Keratinocyte (primary cell): ENCODE results near the gene AXIN1. TPM values are rescaled to one million over a fixed set of nuclear protein-coding genes. Genes with fewer than 3 reads are reported as not detected.

Experiments used
- DNase-seq: peaks from one replicate; pipeline ENCODE4 v3.0.0-alpha.2; 2011; ENCODE audit warnings: low read depth, missing footprints, low spot score
- FAIRE-seq: peaks from 2 replicates; lab custom pipeline; 2011; peaks lifted over from hg19 to GRCh38; lab: Jason Lieb, UNC
- H2AFZ ChIP-seq: 2 replicates; pipeline ENCODE4 v1.6.0; 2012; ENCODE audit warnings: low read length, control low read depth, inconsistent platforms; ENCODE audit not compliant: control insufficient read depth
- H3K27ac ChIP-seq: 2 replicates; pipeline ENCODE4 v1.5.1; 2011; ENCODE audit warnings: low read length; ENCODE audit not compliant: control insufficient read depth, insufficient read depth
- H3K27me3 ChIP-seq: 3 replicates; pipeline ENCODE4 v1.6.0; 2011; ENCODE audit warnings: low read length; ENCODE audit not compliant: control insufficient read depth, insufficient read depth; ENCODE audit errors: extremely low read depth
- H3K36me3 ChIP-seq, 2 experiments: 2 replicates in 1 of 2; 3 replicates in 1 of 2; pipeline ENCODE4 v1.5.1; 2011; ENCODE audit warnings: low read length in 2 of 2, mild to moderate bottlenecking in 1 of 2; ENCODE audit not compliant: control insufficient read depth in 2 of 2, insufficient read depth in 2 of 2; ENCODE audit errors: extremely low read depth in 1 of 2
- H3K4me1 ChIP-seq: 3 replicates; pipeline ENCODE4 v1.5.1; 2011; ENCODE audit warnings: low read length; ENCODE audit not compliant: control insufficient read depth, insufficient read depth; ENCODE audit errors: extremely low read depth
- H3K4me2 ChIP-seq: 3 replicates; pipeline ENCODE4 v1.6.0; 2011; ENCODE audit warnings: low read depth, low read length; ENCODE audit not compliant: control insufficient read depth, insufficient read depth; ENCODE audit errors: extremely low read depth
- H3K4me3 ChIP-seq, 3 experiments: fragments of 200-600 bp in 1 of 3; sonication (generic) in 1 of 3; 2 replicates in 2 of 3; 3 replicates in 1 of 3; pipeline ENCODE4 v1.5.1; 2011 to 2016; ENCODE audit warnings: low read length in 3 of 3, mild to moderate bottlenecking in 3 of 3, control low read depth in 2 of 3, inconsistent platforms in 1 of 3, low read depth in 1 of 3, mixed read lengths in 1 of 3, mixed run types in 1 of 3, moderate library complexity in 1 of 3; ENCODE audit not compliant: control insufficient read depth in 2 of 3, insufficient read depth in 2 of 3; ENCODE audit errors: extremely low read depth in 1 of 3
- H3K79me2 ChIP-seq: 2 replicates; pipeline ENCODE4 v1.6.0; 2012; ENCODE audit warnings: low read length; ENCODE audit not compliant: control insufficient read depth, insufficient read depth
- H3K9ac ChIP-seq: 3 replicates; pipeline ENCODE4 v1.6.0; 2011; ENCODE audit warnings: low read length; ENCODE audit not compliant: control insufficient read depth, insufficient read depth; ENCODE audit errors: extremely low read depth
- H3K9me1 ChIP-seq: 3 replicates; pipeline ENCODE4 v1.6.0; 2011; ENCODE audit warnings: low read length; ENCODE audit not compliant: control insufficient read depth, insufficient read depth; ENCODE audit errors: extremely low read depth
- H3K9me3 ChIP-seq: 2 replicates; pipeline ENCODE4 v1.5.1; 2012; ENCODE audit warnings: low read depth, low read length; ENCODE audit not compliant: control insufficient read depth
- H4K20me1 ChIP-seq: 3 replicates; pipeline ENCODE4 v1.6.0; 2011; ENCODE audit warnings: low read length; ENCODE audit not compliant: control insufficient read depth, insufficient read depth; ENCODE audit errors: extremely low read depth
- CTCF ChIP-seq, 3 experiments: IDR thresholded peaks in 1 of 3; conservative IDR thresholded peaks in 1 of 3; optimal IDR thresholded peaks in 1 of 3; 2 replicates in 2 of 3; 3 replicates in 1 of 3; pipeline versions ENCODE3 to v1.5.1; 2011; ENCODE audit warnings: low read length in 3 of 3, mild to moderate bottlenecking in 3 of 3, moderate library complexity in 2 of 3, control low read depth in 1 of 3, inconsistent platforms in 1 of 3; ENCODE audit not compliant: insufficient read depth in 2 of 3; ENCODE audit errors: extremely low read depth in 1 of 3
- EZH2 ChIP-seq: IDR thresholded peaks from one replicate; pipeline ENCODE4 v1.6.1; 2012; ENCODE audit warnings: inconsistent platforms, mild to moderate bottlenecking, low read length, moderate library complexity
- dilution Hi-C: fragments of 300-500 bp; cut with MboI; formaldehyde crosslinking; loops from one replicate; pipeline ENCODE4 v1.7.0; 2020; ENCODE audit warnings: low sequenced_read_pairs; ENCODE audit not compliant: extremely low pct_ligation_motif_present
- polyA plus RNA-seq, 5 experiments: library from polyadenylated mRNA; depleted of rRNA in 3 of 5; stranded (reverse) in 3 of 5; stranded (forward) in 1 of 5; unstranded in 1 of 5; fragments of >200 nt; gene quantifications; 1 replicate in 1 of 5; 2 replicates in 3 of 5; 3 replicates in 1 of 5; pipeline versions ENCODE4 v1.2.1 to v1.2.3, GENCODE V29; 2011 to 2012; ENCODE audit warnings: missing spikeins in 2 of 5, low read depth in 1 of 5, low replicate concordance in 1 of 5

AXIN1 gene
- polyA plus RNA-seq, 1 donor (not counting 4 experiments of a cell fraction or from before 2014, with no cell fraction given) = 8.8 TPM

- peaks cover 0 to 15% of the 10 kb centered on the region in 2 experiments for H3K36me3 ChIP-seq
- H2AFZ ChIP-seq = no peak overlapping the region
- dilution Hi-C loops = no loop called here
Observed at GRCh38 chr16:263944-264343, 88.6 kb downstream of the AXIN1 start.

DNA sequence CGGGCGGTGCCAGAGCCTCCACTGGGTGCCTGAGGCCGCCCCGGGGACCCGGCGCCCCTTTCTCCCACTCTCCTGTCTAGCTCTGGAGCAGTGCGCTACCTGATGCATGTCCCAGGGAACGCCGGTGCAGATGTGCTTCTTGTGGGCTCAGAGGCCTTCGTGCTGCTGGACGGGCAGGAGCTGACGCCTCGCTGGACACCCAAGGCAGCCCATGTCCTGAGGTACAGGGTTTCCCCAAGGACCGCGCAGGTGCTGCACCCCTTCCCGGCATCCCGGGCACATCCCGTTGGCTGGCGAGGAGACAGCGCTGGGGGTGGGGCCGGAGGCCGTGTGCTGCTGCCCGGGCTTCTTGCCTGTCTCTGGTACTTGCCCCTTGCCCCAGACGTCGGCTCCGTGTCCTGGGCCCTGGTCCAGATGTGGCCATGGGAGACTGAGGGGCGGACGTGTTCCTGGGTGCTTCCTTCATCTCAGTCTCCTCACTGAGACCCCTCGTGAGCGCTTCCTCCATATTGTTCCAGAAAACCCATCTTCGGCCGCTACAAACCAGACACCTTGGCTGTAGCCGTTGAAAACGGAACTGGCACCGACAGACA, 89.2 kb downstream of the AXIN1 start:
- H3K27ac ChIP-seq = no peak overlapping the region
- H3K9ac ChIP-seq = no peak overlapping the region
- H3K4me1 ChIP-seq = peaks cover 12% of the 10 kb centered on the region
- H3K9me3 ChIP-seq = no peaks in the 10 kb centered on the region
- H2AFZ ChIP-seq = no peak overlapping the region
- no peak for DNase-seq
- peaks cover 0 to 15% of the 10 kb centered on the region in 2 experiments for H3K36me3 ChIP-seq
- peaks cover 3% of the 10 kb centered on the region for H3K27me3 ChIP-seq
- H4K20me1 ChIP-seq = no peaks in the 10 kb centered on the region
- FAIRE-seq = no peak
- TF ChIP-seq CTCF (optimal IDR thresholded peaks at IDR 0.05 in 1 of 3, IDR thresholded peaks at IDR 0.05 in 1 of 3, conservative IDR thresholded peaks at IDR 0.05 in 1 of 3; ENCODE audit: extremely low read depth in 1 of 3, insufficient read depth in 2 of 3, low read length in 3 of 3) = no peak
- TF ChIP-seq EZH2 = no peak
- no peaks in the 10 kb centered on the region for H3K79me2 ChIP-seq
- H3K9me1 ChIP-seq = no peaks in the 10 kb centered on the region
- dilution Hi-C loops = no loop called here
- no peak overlapping the region for H3K4me3 ChIP-seq
- H3K4me2 ChIP-seq = no peak overlapping the region

More at GRCh38 chr16:263944-264343, 88.6 kb downstream of the AXIN1 start:
- Histone ChIP-seq H3K27ac (no peak overlapping the region), H3K79me2 (no peaks in the 10 kb centered on the region), H3K9me3 (no peaks in the 10 kb centered on the region), H3K4me3 (no peak overlapping the region), H3K9ac (no peak overlapping the region), H3K27me3 (peaks cover 9% of the 10 kb centered on the region), H4K20me1 (no peaks in the 10 kb centered on the region), H3K4me1 (peaks cover 15% of the 10 kb centered on the region), H3K4me2 (no peak overlapping the region), H3K9me1 (no peaks in the 10 kb centered on the region)
- DNase-seq (no peak), FAIRE-seq (no peak)
- TF ChIP-seq CTCF (optimal IDR thresholded peaks at IDR 0.05 in 1 of 3, IDR thresholded peaks at IDR 0.05 in 1 of 3, conservative IDR thresholded peaks at IDR 0.05 in 1 of 3; ENCODE audit: extremely low read depth in 1 of 3, insufficient read depth in 2 of 3, low read length in 3 of 3) (no peak), EZH2 (no peak)
